K562 (cell line): Measurements from ENCODE around the gene ATAD3B. TPM values are rescaled to one million over a fixed set of nuclear protein-coding genes. Genes with fewer than 3 reads are reported as not detected.

Experiments
- CBFA2T3 ChIP-seq: fragments of 450-650 bp; IDR thresholded peaks from 2 replicates; pipeline ENCODE4 v1.6.1; 2017
- CHD1 ChIP-seq: fragments of 200-600 bp; sonication (generic); IDR thresholded peaks from one replicate; pipeline ENCODE4 v1.6.1; 2012; ENCODE audit warnings: mild to moderate bottlenecking, moderate library complexity, low read length, inconsistent platforms
- ETS2 ChIP-seq: IDR thresholded peaks from 2 replicates; pipeline ENCODE4 v1.6.1; 2016; ENCODE audit warnings: borderline replicate concordance, missing genetic modification characterization, mild to moderate bottlenecking, moderate library complexity, missing compliant biosample characterization; ENCODE audit not compliant: poor library complexity, severe bottlenecking
- FOXA3 ChIP-seq, 2 experiments: fragments of 450-650 bp in 1 of 2; sonication (generic) in 1 of 2; formaldehyde crosslinking; IDR thresholded peaks in 1 of 2; conservative IDR thresholded peaks in 1 of 2; 2 replicates each; pipeline versions ENCODE4 v1.4.0 to v1.8.0; 2020 to 2022; ENCODE audit warnings: mild to moderate bottlenecking in 2 of 2, missing genetic modification reagents in 1 of 2
- NCOR1 ChIP-seq: fragments of 450-650 bp; IDR thresholded peaks from 2 replicates; pipeline ENCODE4 v1.6.1; 2016; ENCODE audit warnings: mild to moderate bottlenecking, moderate library complexity
- PML ChIP-seq: IDR thresholded peaks from 2 replicates; pipeline ENCODE4 v1.6.1; 2012; ENCODE audit warnings: low read length, inconsistent platforms
- SRSF3 ChIP-seq: fragments of 200-400 bp; formaldehyde crosslinking; IDR thresholded peaks from 2 replicates; pipeline ENCODE4 v1.6.1; 2016; ENCODE audit warnings: mild to moderate bottlenecking, low read length, moderate library complexity; ENCODE audit not compliant: insufficient read depth
- TBP ChIP-seq: optimal IDR thresholded peaks from 2 replicates; pipeline ENCODE3; 2011; ENCODE audit warnings: low read depth, low read length, improper control_type of control experiment
- TEAD1 ChIP-seq, 2 experiments: fragments of 450-650 bp in 1 of 2; sonication (generic) in 1 of 2; formaldehyde crosslinking; IDR thresholded peaks; 2 replicates each; pipeline versions ENCODE4 v1.4.0 to v1.8.0; 2020 to 2022; ENCODE audit warnings: mild to moderate bottlenecking in 2 of 2, missing genetic modification reagents in 1 of 2
- ZNF780A ChIP-seq: fragments of 250-450 bp; sonication (Bioruptor Pico); IDR thresholded peaks from 2 replicates; pipeline ENCODE4 v1.5.0; 2021; ENCODE audit warnings: mild to moderate bottlenecking
- polyA plus RNA-seq, 8 experiments: library from polyadenylated mRNA; depleted of rRNA in 4 of 8; stranded (reverse) in 5 of 8; unstranded in 3 of 8; fragments of >200 nt; fragmentation: Nextera tagmentation in 2 of 8; fragmentation: Illumina TruSeq in 1 of 8; extraction: Ambion mirVana in 2 of 8; extraction: Trizol in 1 of 8; gene quantifications; 2 replicates each; pipeline versions ENCODE4 v1.2.1 to v1.2.3, GENCODE V29; 2011 to 2014; ENCODE audit warnings: inconsistent platforms in 1 of 8, missing spikeins in 1 of 8
- total RNA-seq, 7 experiments: library from RNA; depleted of rRNA in 6 of 7; stranded (reverse); fragments of >200 nt in 6 of 7; fragmentation: Illumina TruSeq in 2 of 7; extraction: Trizol in 2 of 7; gene quantifications; 2 replicates each; pipeline versions ENCODE4 v1.2.1 to v1.2.3, GENCODE V29; 2011 to 2021; ENCODE audit warnings: low replicate concordance in 1 of 7
- TF ChIP-seq, protein P1 (sequence below), 2 experiments: fragments of 450-650 bp; formaldehyde crosslinking in 1 of 2; IDR thresholded peaks; 2 replicates each; pipeline versions ENCODE4 v1.4.0 to v1.6.1; 2014 to 2020; ENCODE audit warnings: mild to moderate bottlenecking in 2 of 2, borderline replicate concordance in 1 of 2, low read depth in 1 of 2
- TF ChIP-seq, protein P2 (sequence below): fragments of 450-650 bp; IDR thresholded peaks from 2 replicates; pipeline ENCODE4 v1.6.1; 2016; ENCODE audit warnings: low read depth, mild to moderate bottlenecking, moderate library complexity
- TF ChIP-seq, protein P3 (sequence below): fragments of 450-650 bp; IDR thresholded peaks from 2 replicates; pipeline ENCODE4 v1.6.1; 2018; ENCODE audit not compliant: partially characterized antibody
- TF ChIP-seq, protein P4 (sequence below): sonication (generic); formaldehyde crosslinking; IDR thresholded peaks from 2 replicates; pipeline ENCODE4 v1.8.1; 2022; ENCODE audit warnings: missing genetic modification reagents

ATAD3B gene
- total and polyA plus RNA-seq, 9 of the 15 experiments (the other 6 are each of a cell fraction or from before 2014, with no cell fraction given), result 0.07 to 113 (median 27.7) TPM

DNA sequence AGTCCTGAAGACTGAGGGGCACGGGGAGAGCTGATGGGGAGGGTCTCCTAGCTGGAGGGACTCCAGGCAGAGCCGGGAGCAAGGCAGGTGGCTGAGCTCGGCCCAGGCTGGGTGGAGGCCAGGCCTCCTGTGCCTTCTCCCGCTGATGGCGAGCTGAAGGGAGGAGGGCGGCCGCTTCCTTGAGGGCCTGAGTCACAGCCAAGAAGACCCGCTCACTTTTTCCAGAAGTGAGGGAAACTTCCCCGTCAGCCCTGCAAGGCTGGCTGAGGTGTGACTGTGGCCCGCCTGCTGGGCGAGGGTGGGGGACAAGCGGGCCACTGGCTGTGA is 37.8 kb upstream of the ATAD3B start (continued):
- TF ChIP-seq CBFA2T3 (no peak), CHD1 (no peak), TBP (no peak), PML (no peak), TEAD1 (CRISPR knock-in tag; IDR thresholded peaks at IDR 0.05) (peak in 1 of 2 experiments; percentile 47; a peak in 1 of 4 replicates), ZNF780A (CRISPR knock-in tag) (no peak), ETS2 (no peak), SRSF3 (no peak), FOXA3 (CRISPR knock-in tag; conservative IDR thresholded peaks at IDR 0.05 in 1 of 2, IDR thresholded peaks at IDR 0.05 in 1 of 2) (peak in 1 of 2 experiments; percentile 51; a peak in 2 of 4 replicates), NCOR1 (no peak)
- TF ChIP-seq, protein P1, sequence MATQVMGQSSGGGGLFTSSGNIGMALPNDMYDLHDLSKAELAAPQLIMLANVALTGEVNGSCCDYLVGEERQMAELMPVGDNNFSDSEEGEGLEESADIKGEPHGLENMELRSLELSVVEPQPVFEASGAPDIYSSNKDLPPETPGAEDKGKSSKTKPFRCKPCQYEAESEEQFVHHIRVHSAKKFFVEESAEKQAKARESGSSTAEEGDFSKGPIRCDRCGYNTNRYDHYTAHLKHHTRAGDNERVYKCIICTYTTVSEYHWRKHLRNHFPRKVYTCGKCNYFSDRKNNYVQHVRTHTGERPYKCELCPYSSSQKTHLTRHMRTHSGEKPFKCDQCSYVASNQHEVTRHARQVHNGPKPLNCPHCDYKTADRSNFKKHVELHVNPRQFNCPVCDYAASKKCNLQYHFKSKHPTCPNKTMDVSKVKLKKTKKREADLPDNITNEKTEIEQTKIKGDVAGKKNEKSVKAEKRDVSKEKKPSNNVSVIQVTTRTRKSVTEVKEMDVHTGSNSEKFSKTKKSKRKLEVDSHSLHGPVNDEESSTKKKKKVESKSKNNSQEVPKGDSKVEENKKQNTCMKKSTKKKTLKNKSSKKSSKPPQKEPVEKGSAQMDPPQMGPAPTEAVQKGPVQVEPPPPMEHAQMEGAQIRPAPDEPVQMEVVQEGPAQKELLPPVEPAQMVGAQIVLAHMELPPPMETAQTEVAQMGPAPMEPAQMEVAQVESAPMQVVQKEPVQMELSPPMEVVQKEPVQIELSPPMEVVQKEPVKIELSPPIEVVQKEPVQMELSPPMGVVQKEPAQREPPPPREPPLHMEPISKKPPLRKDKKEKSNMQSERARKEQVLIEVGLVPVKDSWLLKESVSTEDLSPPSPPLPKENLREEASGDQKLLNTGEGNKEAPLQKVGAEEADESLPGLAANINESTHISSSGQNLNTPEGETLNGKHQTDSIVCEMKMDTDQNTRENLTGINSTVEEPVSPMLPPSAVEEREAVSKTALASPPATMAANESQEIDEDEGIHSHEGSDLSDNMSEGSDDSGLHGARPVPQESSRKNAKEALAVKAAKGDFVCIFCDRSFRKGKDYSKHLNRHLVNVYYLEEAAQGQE (IDR thresholded peaks at IDR 0.05; ENCODE audit: borderline replicate concordance), result no peak
- TF ChIP-seq, protein P1 (CRISPR knock-in tag; IDR thresholded peaks at IDR 0.05; ENCODE audit: low read depth), result no peak; the same call in 1 of the 2 replicates
- TF ChIP-seq, protein P2, sequence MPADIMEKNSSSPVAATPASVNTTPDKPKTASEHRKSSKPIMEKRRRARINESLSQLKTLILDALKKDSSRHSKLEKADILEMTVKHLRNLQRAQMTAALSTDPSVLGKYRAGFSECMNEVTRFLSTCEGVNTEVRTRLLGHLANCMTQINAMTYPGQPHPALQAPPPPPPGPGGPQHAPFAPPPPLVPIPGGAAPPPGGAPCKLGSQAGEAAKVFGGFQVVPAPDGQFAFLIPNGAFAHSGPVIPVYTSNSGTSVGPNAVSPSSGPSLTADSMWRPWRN, result no peak
- TF ChIP-seq, protein P3, sequence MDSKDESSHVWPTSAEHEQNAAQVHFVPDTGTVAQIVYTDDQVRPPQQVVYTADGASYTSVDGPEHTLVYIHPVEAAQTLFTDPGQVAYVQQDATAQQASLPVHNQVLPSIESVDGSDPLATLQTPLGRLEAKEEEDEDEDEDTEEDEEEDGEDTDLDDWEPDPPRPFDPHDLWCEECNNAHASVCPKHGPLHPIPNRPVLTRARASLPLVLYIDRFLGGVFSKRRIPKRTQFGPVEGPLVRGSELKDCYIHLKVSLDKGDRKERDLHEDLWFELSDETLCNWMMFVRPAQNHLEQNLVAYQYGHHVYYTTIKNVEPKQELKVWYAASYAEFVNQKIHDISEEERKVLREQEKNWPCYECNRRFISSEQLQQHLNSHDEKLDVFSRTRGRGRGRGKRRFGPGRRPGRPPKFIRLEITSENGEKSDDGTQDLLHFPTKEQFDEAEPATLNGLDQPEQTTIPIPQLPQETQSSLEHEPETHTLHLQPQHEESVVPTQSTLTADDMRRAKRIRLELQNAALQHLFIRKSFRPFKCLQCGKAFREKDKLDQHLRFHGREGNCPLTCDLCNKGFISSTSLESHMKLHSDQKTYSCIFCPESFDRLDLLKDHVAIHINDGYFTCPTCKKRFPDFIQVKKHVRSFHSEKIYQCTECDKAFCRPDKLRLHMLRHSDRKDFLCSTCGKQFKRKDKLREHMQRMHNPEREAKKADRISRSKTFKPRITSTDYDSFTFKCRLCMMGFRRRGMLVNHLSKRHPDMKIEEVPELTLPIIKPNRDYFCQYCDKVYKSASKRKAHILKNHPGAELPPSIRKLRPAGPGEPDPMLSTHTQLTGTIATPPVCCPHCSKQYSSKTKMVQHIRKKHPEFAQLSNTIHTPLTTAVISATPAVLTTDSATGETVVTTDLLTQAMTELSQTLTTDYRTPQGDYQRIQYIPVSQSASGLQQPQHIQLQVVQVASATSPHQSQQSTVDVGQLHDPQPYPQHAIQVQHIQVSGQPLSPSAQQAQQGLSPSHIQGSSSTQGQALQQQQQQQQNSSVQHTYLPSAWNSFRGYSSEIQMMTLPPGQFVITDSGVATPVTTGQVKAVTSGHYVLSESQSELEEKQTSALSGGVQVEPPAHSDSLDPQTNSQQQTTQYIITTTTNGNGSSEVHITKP, result no peak
- TF ChIP-seq, protein P4, sequence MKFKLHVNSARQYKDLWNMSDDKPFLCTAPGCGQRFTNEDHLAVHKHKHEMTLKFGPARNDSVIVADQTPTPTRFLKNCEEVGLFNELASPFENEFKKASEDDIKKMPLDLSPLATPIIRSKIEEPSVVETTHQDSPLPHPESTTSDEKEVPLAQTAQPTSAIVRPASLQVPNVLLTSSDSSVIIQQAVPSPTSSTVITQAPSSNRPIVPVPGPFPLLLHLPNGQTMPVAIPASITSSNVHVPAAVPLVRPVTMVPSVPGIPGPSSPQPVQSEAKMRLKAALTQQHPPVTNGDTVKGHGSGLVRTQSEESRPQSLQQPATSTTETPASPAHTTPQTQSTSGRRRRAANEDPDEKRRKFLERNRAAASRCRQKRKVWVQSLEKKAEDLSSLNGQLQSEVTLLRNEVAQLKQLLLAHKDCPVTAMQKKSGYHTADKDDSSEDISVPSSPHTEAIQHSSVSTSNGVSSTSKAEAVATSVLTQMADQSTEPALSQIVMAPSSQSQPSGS (CRISPR knock-in tag), result no peak
